Measurements from ENCODE around the gene CYB561D2. TPM values are rescaled to one million over a fixed set of nuclear protein-coding genes. Genes with fewer than 3 reads are reported as not detected.
A peak's percentile ranks its signal among the peaks of the same experiment; 100 is the strongest.
"Not testable (repeated sequence)": the region's sequence is repeated elsewhere in the genome, so short reads cannot be mapped to it uniquely, and the experiment has no call there.

CYB561D2 gene
- total RNA-seq, 1 experiment from 2014 or later: 9.5 TPM

- Histone ChIP-seq H4K20me1 (ENCODE audit: insufficient read depth) (no peaks in the 10 kb centered on the region), H3K27me3 (ENCODE audit: insufficient read depth, low read length) (no peaks in the 10 kb centered on the region), H3K4me2 (ENCODE audit: low read length) (peak overlapping the region; percentile 17; the same call in 1 of the 2 replicates), H3K9ac (ENCODE audit: low read length) (0 out of 2 replicates have a peak overlapping the region, but pooled peaks have one; percentile 19), H3K79me2 (ENCODE audit: insufficient read depth, low read length) (no peaks in the 10 kb centered on the region), H2AFZ (ENCODE audit: low read depth, low read length, poor library complexity, severe bottlenecking) (no peak overlapping the region), H3K9me3 (ENCODE audit: control insufficient read depth in 1 of 2, insufficient read depth in 1 of 2, low read depth in 1 of 2, low read length in 2 of 2) (no peaks in the 10 kb centered on the region), H3K36me3 (ENCODE audit: control insufficient read depth in 1 of 2, insufficient read depth in 2 of 2, low read length in 2 of 2) (no peaks in the 10 kb centered on the region), H3K27ac (ENCODE audit: low read depth, low read length) (no peak overlapping the region), H3K4me1 (ENCODE audit: control insufficient read depth in 1 of 2, insufficient read depth in 2 of 2, low read length in 2 of 2) (peaks cover 25 to 49% of the 10 kb centered on the region in 2 experiments), H3K4me3 (replicated peaks in 1 of 2; ENCODE audit: low read depth in 1 of 2, low read length in 2 of 2) (no peak overlapping the region), H3K9me2 (ENCODE audit: insufficient read depth) (no peaks in the 10 kb centered on the region)
- ATAC-seq (no peak), DNase-seq (ENCODE audit: low read depth, low spot score) (no peak)
- RAD21 ChIA-PET (ENCODE audit: low non-redundant PET in 1 of 2, low total read pairs in 2 of 2, uncharacterized antibody in 2 of 2, unreplicated experiment in 2 of 2): no interaction called here
- CTCF ChIA-PET: no interaction called here
- no TSS peak for BruUV-seq (replicated peaks)
- no peak for TF ChIP-seq CTCF (IDR thresholded peaks at IDR 0.05 in 2 of 3, conservative IDR thresholded peaks at IDR 0.05 in 1 of 3; ENCODE audit: borderline replicate concordance in 1 of 3, insufficient read depth in 1 of 3, low read depth in 2 of 3, low read length in 2 of 3)
- TF ChIP-seq POLR2AphosphoS5 (IDR thresholded peaks at IDR 0.05; ENCODE audit: low read depth, low read length): no peak
- no peak for TF ChIP-seq ZNF274 (IDR thresholded peaks at IDR 0.05; ENCODE audit: low read depth, low read length)
- no peak for TF ChIP-seq SIN3A (IDR thresholded peaks at IDR 0.05; ENCODE audit: low read depth)
- intact Hi-C loops (cut with micrococcal nuclease): no loop called here
- POLR2A ChIA-PET: no interaction called here
These were observed 46.1 kb upstream of the CYB561D2 start for GRCh38 chr3:50304601-50305000.

- H4K20me1 ChIP-seq (ENCODE audit: insufficient read depth); H3K9ac ChIP-seq (ENCODE audit: low read length); H3K4me2 ChIP-seq (ENCODE audit: low read length); H3K27ac ChIP-seq (ENCODE audit: low read depth, low read length); ATAC-seq; BruUV-seq (replicated peaks); H3K36me3 ChIP-seq (ENCODE audit: control insufficient read depth in 1 of 2, insufficient read depth in 2 of 2, low read length in 2 of 2); H3K4me3 ChIP-seq (replicated peaks in 1 of 2; ENCODE audit: low read depth in 1 of 2, low read length in 2 of 2); H2AFZ ChIP-seq (ENCODE audit: low read depth, low read length, poor library complexity, severe bottlenecking); CTCF ChIA-PET; intact Hi-C loops (cut with micrococcal nuclease); RAD21 ChIA-PET (ENCODE audit: low non-redundant PET in 1 of 2, low total read pairs in 2 of 2, uncharacterized antibody in 2 of 2, unreplicated experiment in 2 of 2); POLR2A ChIA-PET; H3K27me3 ChIP-seq (ENCODE audit: insufficient read depth, low read length); DNase-seq (ENCODE audit: low read depth, low spot score); H3K9me2 ChIP-seq (ENCODE audit: insufficient read depth); H3K9me3 ChIP-seq (ENCODE audit: control insufficient read depth in 1 of 2, insufficient read depth in 1 of 2, low read depth in 1 of 2, low read length in 2 of 2): not testable (repeated sequence)
- Histone ChIP-seq H3K79me2 (ENCODE audit: insufficient read depth, low read length) (peaks cover 16% of the 10 kb centered on the region; the same call in 1 of the 2 replicates), H3K4me1 (ENCODE audit: control insufficient read depth in 1 of 2, insufficient read depth in 2 of 2, low read length in 2 of 2) (peaks cover 33 to 57% of the 10 kb centered on the region in 2 experiments)
These were observed 38.6 kb upstream of the CYB561D2 start for GRCh38 chr3:50312041-50312440.

Measured in HCT116 (cell line).